Neuronal stem cell (in vitro differentiated cells): ENCODE data around the gene ALDH18A1.

Experiments used
- DNase-seq: peaks from one replicate; pipeline ENCODE4 v3.0.0-alpha.2; 2013; ENCODE audit warnings: low spot score
- H2AFZ ChIP-seq: one replicate; pipeline ENCODE4 v1.6.1; 2013; ENCODE audit warnings: mild to moderate bottlenecking, low read length, inconsistent platforms
- H2AK5ac ChIP-seq: 2 replicates; pipeline ENCODE4 v1.6.1; 2013; ENCODE audit warnings: low read depth, mild to moderate bottlenecking, inconsistent platforms, low read length, moderate library complexity, mixed read lengths
- H2BK120ac ChIP-seq: 2 replicates; pipeline ENCODE4 v1.6.1; 2013; ENCODE audit warnings: low read depth, mild to moderate bottlenecking, inconsistent platforms, low read length, moderate library complexity, mixed read lengths
- H2BK12ac ChIP-seq: one replicate; pipeline ENCODE4 v1.6.1; 2013; ENCODE audit warnings: low read length, inconsistent platforms
- H2BK15ac ChIP-seq: 2 replicates; pipeline ENCODE4 v1.6.1; 2013; ENCODE audit warnings: mild to moderate bottlenecking, low read length, inconsistent platforms, mixed read lengths
- H2BK5ac ChIP-seq: one replicate; pipeline ENCODE4 v1.6.1; 2013; ENCODE audit warnings: inconsistent platforms, mild to moderate bottlenecking, low read length, moderate library complexity
- H3K14ac ChIP-seq: one replicate; pipeline ENCODE4 v1.6.1; 2013; ENCODE audit warnings: low read length, inconsistent platforms
- H3K18ac ChIP-seq: 2 replicates; pipeline ENCODE4 v1.6.1; 2013; ENCODE audit warnings: low read length, inconsistent platforms
- H3K23ac ChIP-seq: 2 replicates; pipeline ENCODE4 v1.6.1; 2013; ENCODE audit warnings: low read depth, mild to moderate bottlenecking, mixed read lengths, low read length, inconsistent platforms; ENCODE audit not compliant: poor library complexity
- H3K27ac ChIP-seq: replicated peaks from 3 replicates; pipeline ENCODE4 v1.5.1; 2013; ENCODE audit warnings: low read length, inconsistent platforms
- H3K27me3 ChIP-seq, 3 experiments: 2 replicates each; pipeline ENCODE4 v1.6.1; 2013; ENCODE audit warnings: low read length in 3 of 3, mild to moderate bottlenecking in 2 of 3, inconsistent platforms in 1 of 3, low read depth in 1 of 3, mixed read lengths in 1 of 3, moderate library complexity in 1 of 3; ENCODE audit not compliant: control insufficient read depth in 3 of 3, insufficient read depth in 3 of 3
- H3K36me3 ChIP-seq, 2 donors: replicated peaks in 1 of 2; 2 replicates each; pipeline ENCODE4 v1.6.1; 2013; ENCODE audit warnings: low read length in 2 of 2; ENCODE audit not compliant: control insufficient read depth in 2 of 2, insufficient read depth in 2 of 2
- H3K4ac ChIP-seq: 2 replicates; pipeline ENCODE4 v1.6.1; 2013; ENCODE audit warnings: inconsistent platforms, mild to moderate bottlenecking, low read length, moderate library complexity
- H3K4me1 ChIP-seq, 2 donors: 1 replicate in 1 of 2; 2 replicates in 1 of 2; pipeline ENCODE4 v1.6.1; 2013; ENCODE audit warnings: low read length in 2 of 2, low read depth in 1 of 2; ENCODE audit not compliant: control insufficient read depth in 2 of 2, insufficient read depth in 1 of 2
- H3K4me2 ChIP-seq: one replicate; pipeline ENCODE4 v1.6.1; 2013; ENCODE audit warnings: mild to moderate bottlenecking, low read length, inconsistent platforms; ENCODE audit not compliant: insufficient read depth, poor library complexity, severe bottlenecking
- H3K4me3 ChIP-seq, 2 donors: 2 replicates each; pipeline ENCODE4 v1.5.1; 2013; ENCODE audit warnings: low read length in 2 of 2, mild to moderate bottlenecking in 2 of 2, inconsistent platforms in 1 of 2, moderate library complexity in 1 of 2
- H3K79me1 ChIP-seq: one replicate; pipeline ENCODE4 v1.6.1; 2013; ENCODE audit warnings: low read depth, mild to moderate bottlenecking, inconsistent platforms, low read length, moderate library complexity
- H3K9ac ChIP-seq: one replicate; pipeline ENCODE4 v1.6.1; 2013; ENCODE audit warnings: mild to moderate bottlenecking, low read depth, low read length, inconsistent platforms; ENCODE audit not compliant: poor library complexity
- H3K9me3 ChIP-seq, 2 donors: replicated peaks in 1 of 2; 2 replicates each; pipeline versions ENCODE3 to v1.6.1; 2013; ENCODE audit warnings: low read length in 2 of 2, mild to moderate bottlenecking in 2 of 2, inconsistent platforms in 1 of 2, low read depth in 1 of 2, mixed read lengths in 1 of 2, moderate library complexity in 1 of 2; ENCODE audit not compliant: control insufficient read depth in 2 of 2, insufficient read depth in 1 of 2
- H4K8ac ChIP-seq: one replicate; pipeline ENCODE4 v1.6.1; 2013; ENCODE audit warnings: low read depth, mild to moderate bottlenecking, inconsistent platforms, low read length, moderate library complexity
- H4K91ac ChIP-seq: one replicate; pipeline ENCODE4 v1.6.1; 2013; ENCODE audit warnings: low read length, low read depth, mild to moderate bottlenecking, inconsistent platforms; ENCODE audit not compliant: poor library complexity
- WGBS, 2 donors: extraction: QIAGEN DNeasy Blood & Tissue Kit; methylation state at CpG; one replicate each; pipeline ENCODE4 v1.1.7; 2013; ENCODE audit warnings: missing lambda C conversion rate in 2 of 2, mixed read lengths in 1 of 2; ENCODE audit not compliant: insufficient read length in 2 of 2, insufficient replicate concordance in 1 of 2; ENCODE audit errors: extremely low coverage in 2 of 2; 5-methylcytosine and 5-hydroxymethylcytosine counted together

ALDH18A1 gene

DNA sequence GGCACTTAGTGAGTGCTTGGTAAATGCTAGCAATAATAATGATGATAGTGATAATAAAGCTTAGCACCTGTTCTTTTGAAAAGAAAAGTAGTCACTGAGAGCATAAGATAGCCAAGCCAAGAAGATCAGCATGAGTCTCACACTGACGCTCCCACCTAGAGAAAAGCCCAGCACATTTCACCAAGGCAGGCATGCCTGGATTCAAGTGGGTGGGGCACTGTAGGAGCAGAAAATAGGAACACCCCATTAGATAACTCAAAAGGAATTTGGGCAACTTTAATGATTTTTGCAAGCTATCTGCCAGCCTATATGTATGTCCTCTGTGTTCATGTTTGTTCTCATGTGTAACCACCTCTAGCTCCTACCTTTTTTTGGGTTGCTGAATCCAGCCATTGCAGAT, 77.2 kb downstream of the ALDH18A1 start:
- no peak overlapping the region for H3K4ac ChIP-seq
- H2AFZ ChIP-seq: no peak overlapping the region
- no peak overlapping the region for H4K8ac ChIP-seq
- no peak overlapping the region for H2BK15ac ChIP-seq
- no peak overlapping the region for H4K91ac ChIP-seq
- H3K9me3 ChIP-seq: no peaks in the 10 kb centered on the region
- H3K27me3 ChIP-seq: peaks cover 0 to 3% (median 0%) of the 10 kb centered on the region in 3 experiments
- no peak overlapping the region for H2BK5ac ChIP-seq
- no peaks in the 10 kb centered on the region for H3K4me1 ChIP-seq
- no peak overlapping the region for H3K14ac ChIP-seq
- no peak overlapping the region for H2BK120ac ChIP-seq
- H3K4me3 ChIP-seq: no peak overlapping the region
- H3K79me1 ChIP-seq: no peaks in the 10 kb centered on the region
- H2AK5ac ChIP-seq: no peak overlapping the region
- no peak overlapping the region for H3K27ac ChIP-seq
- no peak overlapping the region for H3K23ac ChIP-seq
- no peaks in the 10 kb centered on the region for H3K36me3 ChIP-seq
- H3K9ac ChIP-seq: no peak overlapping the region
- WGBS, 2 donors: no CpG with 5 or more reads among the region's 1 CpG
- H3K18ac ChIP-seq: no peak overlapping the region
- no peak overlapping the region for H3K4me2 ChIP-seq
- no peak for DNase-seq
- no peak overlapping the region for H2BK12ac ChIP-seq

DNA sequence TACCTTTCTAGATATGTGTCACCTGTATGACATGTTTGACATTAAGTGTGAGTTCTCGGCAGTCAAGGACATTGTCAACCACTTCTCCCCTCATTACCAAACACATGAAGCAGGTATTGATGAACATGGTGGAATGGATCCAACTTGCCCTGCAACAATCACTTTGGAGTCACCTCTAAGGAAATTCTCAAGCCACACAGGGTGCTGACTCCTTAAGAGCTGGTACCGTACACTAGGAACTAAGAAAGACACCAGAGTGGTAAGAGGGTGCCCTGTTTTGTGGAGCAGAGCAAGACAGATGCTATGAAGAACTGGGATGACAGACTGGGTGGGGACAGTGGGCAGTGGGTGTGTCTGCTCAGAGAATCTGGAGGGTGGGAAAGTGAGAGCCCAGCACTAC, 77.9 kb downstream of the ALDH18A1 start:
- no peak for DNase-seq
- no peak overlapping the region for H4K8ac ChIP-seq
- no peak overlapping the region for H2BK15ac ChIP-seq
- no peaks in the 10 kb centered on the region for H3K4me1 ChIP-seq
- H3K23ac ChIP-seq: no peak overlapping the region
- H3K4me3 ChIP-seq: no peak overlapping the region
- no peak overlapping the region for H2BK12ac ChIP-seq
- no peak overlapping the region for H2BK120ac ChIP-seq
- H2AFZ ChIP-seq: no peak overlapping the region
- no peak overlapping the region for H2BK5ac ChIP-seq
- no peak overlapping the region for H3K4ac ChIP-seq
- no peaks in the 10 kb centered on the region for H3K9me3 ChIP-seq
- H3K9ac ChIP-seq: no peak overlapping the region
- no peak overlapping the region for H4K91ac ChIP-seq
- no peak overlapping the region for H3K4me2 ChIP-seq
- no peak overlapping the region for H2AK5ac ChIP-seq
- WGBS, 2 donors: no CpG with 5 or more reads among the region's 2 CpGs
- H3K79me1 ChIP-seq: no peaks in the 10 kb centered on the region
- H3K18ac ChIP-seq: no peak overlapping the region
- H3K14ac ChIP-seq: no peak overlapping the region
- H3K36me3 ChIP-seq: no peaks in the 10 kb centered on the region
- no peak overlapping the region for H3K27ac ChIP-seq
- peaks cover 0 to 2% (median 0%) of the 10 kb centered on the region in 3 experiments for H3K27me3 ChIP-seq

DNA sequence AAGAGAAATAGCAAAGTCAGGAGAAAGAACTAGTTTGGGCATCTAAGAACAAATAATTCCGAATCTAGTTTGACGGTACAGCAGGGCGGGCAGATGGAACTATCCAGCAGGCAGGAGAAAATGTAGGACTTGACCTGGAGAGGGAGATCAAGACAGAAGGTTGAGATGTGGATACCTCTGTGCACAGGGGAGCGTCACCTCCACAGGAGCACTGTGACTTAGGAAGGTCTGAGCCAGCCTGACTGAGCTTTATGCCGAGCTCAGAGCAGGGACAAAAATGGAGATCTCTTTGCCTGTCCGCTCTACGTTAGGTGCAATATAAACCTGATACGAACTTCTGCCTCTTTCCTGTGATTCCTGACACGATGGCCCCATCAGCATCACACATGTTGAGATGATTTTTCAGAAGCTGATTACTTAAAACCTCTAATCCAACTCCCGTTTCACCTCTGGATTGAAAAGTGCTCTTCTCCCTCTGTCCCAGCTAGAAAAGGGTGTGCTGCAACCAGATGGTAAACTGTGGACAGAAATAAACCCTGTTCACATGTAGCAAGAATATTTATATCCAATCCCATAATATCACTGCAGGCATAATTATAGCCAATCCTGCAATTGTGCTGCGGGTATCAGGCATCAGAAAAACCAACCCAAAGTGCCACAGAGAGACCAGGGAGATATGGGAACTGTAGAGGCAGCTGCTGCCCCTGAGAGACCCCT, 81.7 kb downstream of the ALDH18A1 start:
- Histone ChIP-seq H3K4ac (no peak overlapping the region), H2AFZ (no peak overlapping the region), H3K27ac (no peak overlapping the region), H2BK5ac (no peak overlapping the region), H3K9me3 (no peaks in the 10 kb centered on the region), H4K91ac (no peak overlapping the region), H2BK12ac (no peak overlapping the region), H3K79me1 (no peaks in the 10 kb centered on the region), H3K4me2 (no peak overlapping the region), H3K23ac (no peak overlapping the region), H3K4me3 (no peak overlapping the region), H2BK15ac (no peak overlapping the region), H3K36me3 (no peaks in the 10 kb centered on the region), H2BK120ac (no peak overlapping the region), H3K18ac (no peak overlapping the region), H3K9ac (no peak overlapping the region), H4K8ac (no peak overlapping the region), H3K14ac (no peak overlapping the region), H2AK5ac (no peak overlapping the region), H3K4me1 (peaks cover 0 to 4% of the 10 kb centered on the region in 2 donors), H3K27me3 (no peaks in the 10 kb centered on the region)
- WGBS, 2 donors: no CpG with 5 or more reads among the region's 11 CpGs
- DNase-seq: no peak

DNA sequence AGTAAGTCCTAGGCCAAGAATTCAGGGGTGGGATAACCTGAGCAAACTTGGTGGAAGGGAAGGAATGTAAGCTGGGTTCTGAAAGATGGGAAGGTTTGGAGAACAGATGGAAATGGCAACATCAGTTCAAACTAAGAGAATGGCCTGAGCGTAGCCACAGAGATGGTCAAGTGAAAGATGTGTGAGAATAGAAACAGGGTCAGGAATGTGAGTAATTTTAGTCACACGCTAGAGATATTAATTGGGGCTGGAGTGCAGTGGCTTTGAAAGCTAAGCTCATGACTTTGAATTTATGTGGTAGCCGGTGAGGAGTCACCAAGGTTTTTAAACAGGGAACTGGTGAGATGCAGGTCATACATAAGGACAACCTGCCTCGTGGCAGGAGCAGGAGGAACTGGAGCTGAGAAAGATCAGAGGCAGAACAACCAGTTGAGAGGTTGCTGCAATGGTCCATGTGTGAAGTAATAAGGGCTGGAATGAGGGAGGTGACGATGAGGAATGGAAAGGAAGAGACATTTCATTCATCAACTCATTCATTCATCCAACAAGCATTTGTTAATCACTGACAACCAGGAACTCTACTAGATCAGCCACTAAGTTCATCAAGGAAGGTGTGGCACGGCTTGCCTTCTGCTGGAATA, 82.4 kb downstream of the ALDH18A1 start:
- DNase-seq: no peak
- H3K4me3 ChIP-seq: no peak overlapping the region
- no peak overlapping the region for H3K18ac ChIP-seq
- no peak overlapping the region for H2BK15ac ChIP-seq
- peaks cover 0 to 4% of the 10 kb centered on the region in 2 donors for H3K4me1 ChIP-seq
- H3K36me3 ChIP-seq: no peaks in the 10 kb centered on the region
- H3K14ac ChIP-seq: no peak overlapping the region
- no peak overlapping the region for H3K4ac ChIP-seq
- H2BK12ac ChIP-seq: no peak overlapping the region
- H4K8ac ChIP-seq: no peak overlapping the region
- H3K9me3 ChIP-seq: no peaks in the 10 kb centered on the region
- H2AFZ ChIP-seq: no peak overlapping the region
- no peak overlapping the region for H2BK120ac ChIP-seq
- H3K27me3 ChIP-seq: no peaks in the 10 kb centered on the region
- no peak overlapping the region for H2BK5ac ChIP-seq
- H2AK5ac ChIP-seq: no peak overlapping the region
- H4K91ac ChIP-seq: no peak overlapping the region
- H3K9ac ChIP-seq: no peak overlapping the region
- no CpG with 5 or more reads among the region's 6 CpGs for WGBS, 2 donors
- no peak overlapping the region for H3K23ac ChIP-seq
- no peak overlapping the region for H3K4me2 ChIP-seq
- no peak overlapping the region for H3K27ac ChIP-seq
- H3K79me1 ChIP-seq: no peaks in the 10 kb centered on the region
